HepG2 (cell line): ENCODE measurements around the gene LRRC42. TPM values are rescaled to one million over a fixed set of nuclear protein-coding genes. Genes with fewer than 3 reads are reported as not detected.
A peak's percentile ranks its signal among the peaks of the same experiment; 100 is the strongest.

Experiments used
- DNMT1 ChIP-seq: sonication (generic); formaldehyde crosslinking; IDR thresholded peaks from 2 replicates; pipeline ENCODE4 v1.5.1; 2020; ENCODE audit warnings: mild to moderate bottlenecking, missing genetic modification reagents
- FOSL1 ChIP-seq: sonication (generic); formaldehyde crosslinking; IDR thresholded peaks from 2 replicates; pipeline ENCODE4 v1.9.0; 2021; ENCODE audit warnings: missing genetic modification reagents, borderline replicate concordance
- HES4 ChIP-seq: sonication (generic); formaldehyde crosslinking; IDR thresholded peaks from 2 replicates; pipeline ENCODE4 v1.9.0; 2021; ENCODE audit warnings: mild to moderate bottlenecking, missing genetic modification reagents, borderline replicate concordance
- HOXA5 ChIP-seq: sonication (generic); formaldehyde crosslinking; IDR thresholded peaks from 2 replicates; pipeline ENCODE4 v1.4.0; 2020; ENCODE audit warnings: missing genetic modification reagents
- RBM22 ChIP-seq: fragments of 200-400 bp; formaldehyde crosslinking; optimal IDR thresholded peaks from 2 replicates; pipeline ENCODE3; 2017; ENCODE audit warnings: mild to moderate bottlenecking, low read length, moderate library complexity
- RNF2 ChIP-seq: fragments of 450-650 bp; conservative IDR thresholded peaks from 2 replicates; pipeline ENCODE4 v1.6.1; 2016; ENCODE audit warnings: low read depth
- STAT6 ChIP-seq: sonication (generic); formaldehyde crosslinking; IDR thresholded peaks from 2 replicates; pipeline ENCODE4 v1.4.0; 2020; ENCODE audit warnings: missing genetic modification reagents, mild to moderate bottlenecking, borderline replicate concordance
- U2AF1 ChIP-seq: fragments of 200-400 bp; formaldehyde crosslinking; optimal IDR thresholded peaks from 2 replicates; pipeline ENCODE3; 2017; ENCODE audit warnings: mild to moderate bottlenecking, low read depth, low read length
- ZIK1 ChIP-seq: sonication (generic); formaldehyde crosslinking; IDR thresholded peaks from 2 replicates; pipeline ENCODE4 v1.5.0; 2020; ENCODE audit warnings: mild to moderate bottlenecking, low read depth, missing genetic modification reagents, borderline replicate concordance
- ZNF24 ChIP-seq: fragments of 450-650 bp; IDR thresholded peaks from 2 replicates; pipeline ENCODE4 v1.6.1; 2017; ENCODE audit warnings: antibody characterized with exemption, mild to moderate bottlenecking
- ZNF362 ChIP-seq: sonication (generic); formaldehyde crosslinking; IDR thresholded peaks from 2 replicates; pipeline ENCODE4 v1.4.0; 2020; ENCODE audit warnings: missing genetic modification reagents, mild to moderate bottlenecking, borderline replicate concordance
- ZNF446 ChIP-seq: sonication (generic); formaldehyde crosslinking; IDR thresholded peaks from 2 replicates; pipeline ENCODE4 v1.5.0; 2020; ENCODE audit warnings: mild to moderate bottlenecking, missing genetic modification reagents
- ZNF460 ChIP-seq: sonication (generic); formaldehyde crosslinking; IDR thresholded peaks from 2 replicates; pipeline ENCODE4 v1.5.1; 2020; ENCODE audit warnings: missing genetic modification reagents, mild to moderate bottlenecking, borderline replicate concordance
- polyA plus RNA-seq, 8 experiments: library from polyadenylated mRNA; depleted of rRNA in 3 of 8; stranded (reverse) in 7 of 8; unstranded in 1 of 8; fragments of >200 nt; fragmentation: Illumina TruSeq in 4 of 8; extraction: Trizol in 4 of 8; gene quantifications; 2 replicates each; pipeline versions ENCODE4 v1.2.1 to v1.2.3, GENCODE V29; 2011 to 2016; ENCODE audit warnings: low read depth in 4 of 8, missing spikeins in 1 of 8, mixed read lengths in 1 of 8; ENCODE audit not compliant: insufficient read depth in 1 of 8
- total RNA-seq, 5 experiments: library from RNA; depleted of rRNA; stranded (reverse); fragments of >200 nt; fragmentation: Illumina TruSeq; extraction: Trizol; gene quantifications; 2 replicates each; pipeline ENCODE4 v1.2.3, GENCODE V29; 2016; ENCODE audit warnings: low read depth in 1 of 5
- TF ChIP-seq, protein P1 (sequence below): sonication (generic); formaldehyde crosslinking; IDR thresholded peaks from 2 replicates; pipeline ENCODE4 v1.9.0; 2022; ENCODE audit warnings: low read depth, missing genetic modification reagents
- TF ChIP-seq, protein P2 (sequence below): sonication (generic); formaldehyde crosslinking; IDR thresholded peaks from 2 replicates; pipeline ENCODE4 v1.8.0; 2022; ENCODE audit warnings: missing genetic modification reagents, mild to moderate bottlenecking, borderline replicate concordance
- TF ChIP-seq, protein P3 (sequence below): sonication (generic); formaldehyde crosslinking; IDR thresholded peaks from 2 replicates; pipeline ENCODE4 v1.8.0; 2022; ENCODE audit warnings: mild to moderate bottlenecking, missing genetic modification reagents, moderate library complexity
- TF ChIP-seq, protein P4 (sequence below): sonication (generic); formaldehyde crosslinking; IDR thresholded peaks from 2 replicates; pipeline ENCODE4 v1.4.0; 2020; ENCODE audit warnings: missing genetic modification reagents

The LRRC42 gene
- total and polyA plus RNA-seq, 2 of the 13 experiments (the other 11 are each of a cell fraction or from before 2014, with no cell fraction given) = 30.6 to 43.6 TPM

DNA sequence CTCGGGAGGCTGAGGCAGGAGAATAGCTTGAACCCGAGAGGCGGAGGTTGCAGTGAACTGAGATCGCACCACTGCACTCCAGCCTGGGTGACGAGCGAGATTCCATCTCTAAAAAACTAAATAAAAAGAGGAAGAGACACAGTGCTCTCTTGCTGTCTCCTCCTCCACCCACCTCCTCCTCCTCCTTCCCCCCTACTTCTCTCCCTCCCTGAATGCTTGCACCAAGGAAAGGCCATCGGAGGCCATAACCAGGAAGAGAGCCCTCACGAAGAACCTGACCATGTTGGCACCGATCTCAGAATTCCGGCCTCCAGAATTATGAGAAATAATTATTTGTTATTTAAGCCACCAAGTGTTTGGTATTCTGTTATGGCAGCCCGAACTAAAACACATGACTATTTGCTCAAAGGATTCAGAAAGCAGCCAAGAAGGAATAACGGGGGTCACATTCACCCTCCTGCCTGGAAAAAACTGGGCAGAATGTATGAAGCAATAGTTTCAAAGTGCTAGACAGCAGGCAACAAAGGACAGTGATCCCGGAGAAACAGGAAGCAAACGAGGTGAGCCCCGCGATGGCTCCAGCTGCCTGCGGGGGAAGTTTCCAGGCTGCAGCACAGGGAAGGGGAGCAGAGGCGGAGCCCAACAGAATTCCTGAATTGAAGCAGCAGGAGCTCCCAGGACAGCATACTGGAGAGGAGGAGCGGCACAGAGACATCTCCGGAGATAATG, 36.0 kb downstream of the LRRC42 start (continued):
- TF ChIP-seq, protein P1, sequence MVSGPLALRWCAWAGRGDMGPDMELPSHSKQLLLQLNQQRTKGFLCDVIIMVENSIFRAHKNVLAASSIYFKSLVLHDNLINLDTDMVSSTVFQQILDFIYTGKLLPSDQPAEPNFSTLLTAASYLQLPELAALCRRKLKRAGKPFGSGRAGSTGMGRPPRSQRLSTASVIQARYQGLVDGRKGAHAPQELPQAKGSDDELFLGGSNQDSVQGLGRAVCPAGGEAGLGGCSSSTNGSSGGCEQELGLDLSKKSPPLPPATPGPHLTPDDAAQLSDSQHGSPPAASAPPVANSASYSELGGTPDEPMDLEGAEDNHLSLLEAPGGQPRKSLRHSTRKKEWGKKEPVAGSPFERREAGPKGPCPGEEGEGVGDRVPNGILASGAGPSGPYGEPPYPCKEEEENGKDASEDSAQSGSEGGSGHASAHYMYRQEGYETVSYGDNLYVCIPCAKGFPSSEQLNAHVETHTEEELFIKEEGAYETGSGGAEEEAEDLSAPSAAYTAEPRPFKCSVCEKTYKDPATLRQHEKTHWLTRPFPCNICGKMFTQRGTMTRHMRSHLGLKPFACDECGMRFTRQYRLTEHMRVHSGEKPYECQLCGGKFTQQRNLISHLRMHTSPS (CRISPR knock-in tag) = no peak
- TF ChIP-seq RNF2 = no peak
- no peak for TF ChIP-seq U2AF1
- TF ChIP-seq, protein P2, sequence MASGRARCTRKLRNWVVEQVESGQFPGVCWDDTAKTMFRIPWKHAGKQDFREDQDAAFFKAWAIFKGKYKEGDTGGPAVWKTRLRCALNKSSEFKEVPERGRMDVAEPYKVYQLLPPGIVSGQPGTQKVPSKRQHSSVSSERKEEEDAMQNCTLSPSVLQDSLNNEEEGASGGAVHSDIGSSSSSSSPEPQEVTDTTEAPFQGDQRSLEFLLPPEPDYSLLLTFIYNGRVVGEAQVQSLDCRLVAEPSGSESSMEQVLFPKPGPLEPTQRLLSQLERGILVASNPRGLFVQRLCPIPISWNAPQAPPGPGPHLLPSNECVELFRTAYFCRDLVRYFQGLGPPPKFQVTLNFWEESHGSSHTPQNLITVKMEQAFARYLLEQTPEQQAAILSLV (CRISPR knock-in tag) = no peak
- TF ChIP-seq RBM22 = no peak
- TF ChIP-seq, protein P3, sequence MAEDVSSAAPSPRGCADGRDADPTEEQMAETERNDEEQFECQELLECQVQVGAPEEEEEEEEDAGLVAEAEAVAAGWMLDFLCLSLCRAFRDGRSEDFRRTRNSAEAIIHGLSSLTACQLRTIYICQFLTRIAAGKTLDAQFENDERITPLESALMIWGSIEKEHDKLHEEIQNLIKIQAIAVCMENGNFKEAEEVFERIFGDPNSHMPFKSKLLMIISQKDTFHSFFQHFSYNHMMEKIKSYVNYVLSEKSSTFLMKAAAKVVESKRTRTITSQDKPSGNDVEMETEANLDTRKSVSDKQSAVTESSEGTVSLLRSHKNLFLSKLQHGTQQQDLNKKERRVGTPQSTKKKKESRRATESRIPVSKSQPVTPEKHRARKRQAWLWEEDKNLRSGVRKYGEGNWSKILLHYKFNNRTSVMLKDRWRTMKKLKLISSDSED (CRISPR knock-in tag) = no peak
- TF ChIP-seq ZNF362 (CRISPR knock-in tag) = peak; percentile 59; the same call in 1 of the 2 replicates
- TF ChIP-seq, protein P4, sequence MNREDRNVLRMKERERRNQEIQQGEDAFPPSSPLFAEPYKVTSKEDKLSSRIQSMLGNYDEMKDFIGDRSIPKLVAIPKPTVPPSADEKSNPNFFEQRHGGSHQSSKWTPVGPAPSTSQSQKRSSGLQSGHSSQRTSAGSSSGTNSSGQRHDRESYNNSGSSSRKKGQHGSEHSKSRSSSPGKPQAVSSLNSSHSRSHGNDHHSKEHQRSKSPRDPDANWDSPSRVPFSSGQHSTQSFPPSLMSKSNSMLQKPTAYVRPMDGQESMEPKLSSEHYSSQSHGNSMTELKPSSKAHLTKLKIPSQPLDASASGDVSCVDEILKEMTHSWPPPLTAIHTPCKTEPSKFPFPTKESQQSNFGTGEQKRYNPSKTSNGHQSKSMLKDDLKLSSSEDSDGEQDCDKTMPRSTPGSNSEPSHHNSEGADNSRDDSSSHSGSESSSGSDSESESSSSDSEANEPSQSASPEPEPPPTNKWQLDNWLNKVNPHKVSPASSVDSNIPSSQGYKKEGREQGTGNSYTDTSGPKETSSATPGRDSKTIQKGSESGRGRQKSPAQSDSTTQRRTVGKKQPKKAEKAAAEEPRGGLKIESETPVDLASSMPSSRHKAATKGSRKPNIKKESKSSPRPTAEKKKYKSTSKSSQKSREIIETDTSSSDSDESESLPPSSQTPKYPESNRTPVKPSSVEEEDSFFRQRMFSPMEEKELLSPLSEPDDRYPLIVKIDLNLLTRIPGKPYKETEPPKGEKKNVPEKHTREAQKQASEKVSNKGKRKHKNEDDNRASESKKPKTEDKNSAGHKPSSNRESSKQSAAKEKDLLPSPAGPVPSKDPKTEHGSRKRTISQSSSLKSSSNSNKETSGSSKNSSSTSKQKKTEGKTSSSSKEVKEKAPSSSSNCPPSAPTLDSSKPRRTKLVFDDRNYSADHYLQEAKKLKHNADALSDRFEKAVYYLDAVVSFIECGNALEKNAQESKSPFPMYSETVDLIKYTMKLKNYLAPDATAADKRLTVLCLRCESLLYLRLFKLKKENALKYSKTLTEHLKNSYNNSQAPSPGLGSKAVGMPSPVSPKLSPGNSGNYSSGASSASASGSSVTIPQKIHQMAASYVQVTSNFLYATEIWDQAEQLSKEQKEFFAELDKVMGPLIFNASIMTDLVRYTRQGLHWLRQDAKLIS (CRISPR knock-in tag) = no peak
- no peak for TF ChIP-seq HOXA5 (CRISPR knock-in tag)
- no peak for TF ChIP-seq FOSL1 (CRISPR knock-in tag)
- TF ChIP-seq DNMT1 (CRISPR knock-in tag) = no peak
- no peak for TF ChIP-seq ZIK1 (CRISPR knock-in tag)
- TF ChIP-seq STAT6 (CRISPR knock-in tag) = no peak
- no peak for TF ChIP-seq ZNF446
- TF ChIP-seq HES4 (CRISPR knock-in tag) = no peak
- no peak for TF ChIP-seq ZNF460 (CRISPR knock-in tag)
- TF ChIP-seq ZNF24 = no peak
